GM21381 (cell line): Measurements from ENCODE around the gene CCDC6.
A peak's percentile ranks its signal among the peaks of the same experiment; 100 is the strongest.
"Not testable (repeated sequence)": the region's sequence is repeated elsewhere in the genome, so short reads cannot be mapped to it uniquely, and the experiment has no call there.

Source experiments
- ATAC-seq: cut with Tn5 transposase; IDR thresholded peaks from one replicate; pipeline ENCODE4 v1.9.1; 2021; ENCODE audit warnings: mild to moderate bottlenecking, moderate library complexity; ENCODE audit not compliant: unreplicated experiment

The CCDC6 gene

DNA sequence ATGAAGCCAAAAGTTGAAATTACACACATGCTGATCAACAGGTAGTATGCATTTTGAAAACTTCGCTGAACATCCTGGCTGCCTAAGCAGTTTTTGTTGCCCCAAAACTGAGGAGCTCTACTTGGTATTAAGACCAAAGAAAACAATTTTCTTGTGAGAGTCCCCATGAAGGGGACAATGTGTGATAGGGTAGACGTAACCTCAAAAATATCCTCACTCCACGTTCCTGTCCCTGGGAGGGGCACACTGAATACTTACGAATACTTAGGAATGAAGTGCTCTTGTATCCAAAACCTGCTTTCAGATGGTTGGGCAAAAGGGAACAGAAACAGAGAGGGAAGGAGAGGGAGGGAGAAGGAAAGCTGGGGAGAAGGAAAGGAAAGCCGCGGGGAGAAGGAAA, 24.7 kb downstream of the CCDC6 start:
- ATAC-seq = no peak

DNA sequence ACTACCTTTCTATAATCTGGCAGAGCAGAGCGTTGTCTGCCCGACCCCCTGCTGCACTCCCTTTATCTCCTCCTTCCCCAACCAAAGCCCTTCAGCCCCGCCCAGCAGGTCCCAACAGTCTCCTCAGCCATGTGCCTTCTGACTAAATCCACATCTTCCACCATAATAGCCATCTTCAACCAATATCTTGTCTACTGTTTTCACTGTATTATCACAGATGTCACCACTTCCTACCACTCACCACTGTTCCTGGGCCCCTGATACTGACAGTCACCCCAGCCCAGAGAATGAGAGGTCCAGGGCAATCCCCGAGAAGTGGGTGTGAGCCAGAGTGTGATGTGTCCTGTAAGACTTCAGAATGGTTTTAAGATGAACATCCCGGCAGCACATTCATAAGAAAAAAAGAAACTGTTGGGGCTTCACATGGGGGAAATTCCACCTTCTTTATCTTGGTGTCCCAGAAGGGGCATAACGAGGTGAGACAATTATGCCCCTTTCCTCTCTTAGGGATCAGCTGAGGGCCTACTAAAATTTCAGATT, 25.3 kb downstream of the CCDC6 start:
- ATAC-seq = peak; percentile 59

DNA sequence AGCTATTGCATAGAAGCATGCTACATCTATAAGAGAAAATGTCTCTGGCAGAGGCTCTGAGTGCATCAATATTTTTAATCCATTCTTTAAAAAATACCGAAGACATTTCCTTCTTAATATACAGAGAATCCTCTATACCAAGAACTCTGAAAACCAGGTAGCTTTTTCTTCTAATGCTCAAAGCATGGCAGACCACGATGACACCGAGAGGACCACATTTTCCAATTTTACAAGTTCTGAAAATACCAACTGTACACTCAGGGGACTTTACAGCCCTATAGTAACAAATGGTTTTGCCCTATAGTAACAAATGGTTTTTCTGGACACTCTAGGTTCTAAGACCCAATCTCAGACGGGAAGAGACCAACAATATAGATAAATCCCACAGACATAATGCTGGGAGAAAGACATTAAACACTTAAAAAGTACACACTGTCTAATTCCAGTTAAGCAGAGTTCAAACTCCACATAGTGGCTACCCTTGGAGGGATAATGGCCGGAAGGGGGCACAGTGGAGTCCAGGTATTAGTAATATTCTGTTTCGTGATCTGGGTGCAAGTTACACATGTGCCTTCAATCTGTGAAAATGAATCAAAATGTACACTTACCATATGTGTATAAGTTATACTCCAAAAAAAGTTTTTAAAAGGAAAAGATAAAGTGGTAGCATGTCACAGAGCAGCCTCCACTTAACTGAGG, 26.2 kb downstream of the CCDC6 start:
- no peak for ATAC-seq

DNA sequence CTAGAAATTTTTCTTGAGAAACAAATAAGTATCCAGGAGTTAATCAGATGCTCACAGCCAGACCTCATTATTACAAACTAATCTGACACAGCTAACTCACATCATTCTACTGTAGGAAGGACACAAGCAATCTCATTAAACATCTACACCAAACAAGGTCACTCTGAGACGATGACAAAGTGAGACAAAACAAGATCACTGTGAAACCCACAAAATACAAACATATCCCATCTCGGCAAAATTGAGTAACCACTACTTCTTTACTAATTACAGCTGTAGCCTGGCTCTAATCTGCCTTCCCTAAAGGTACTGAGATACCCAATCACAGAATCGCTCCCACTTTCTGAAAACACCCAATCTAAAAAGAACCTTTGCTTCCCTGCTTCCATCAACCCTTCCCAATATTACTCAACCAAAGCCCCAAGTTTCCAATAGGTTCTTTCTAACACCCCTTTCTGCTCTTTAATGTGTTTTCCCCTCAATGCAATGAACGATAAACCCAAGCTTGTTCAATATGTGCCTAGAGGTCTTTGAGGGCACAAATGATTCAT, 26.9 kb downstream of the CCDC6 start:
- ATAC-seq = peak; percentile 41

DNA sequence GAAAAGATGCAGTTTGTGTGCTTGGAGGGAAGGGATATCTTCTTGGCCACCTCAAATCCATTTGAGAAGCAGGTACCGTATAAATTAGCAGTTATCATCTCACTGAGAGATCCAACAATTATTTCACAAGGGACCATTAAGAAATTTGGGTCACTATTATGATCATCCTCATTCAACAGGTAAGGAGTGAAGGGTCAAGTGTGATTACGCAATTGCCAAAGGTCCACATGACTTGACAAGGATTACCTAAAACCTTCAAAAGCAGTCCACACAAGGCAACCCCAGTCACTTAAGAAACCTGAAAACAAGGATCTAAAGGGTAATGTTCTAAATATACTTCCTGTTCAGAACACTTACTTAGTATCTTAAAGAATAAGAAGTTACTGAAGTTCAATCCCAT, 27.4 kb downstream of the CCDC6 start:
- ATAC-seq = no peak

DNA sequence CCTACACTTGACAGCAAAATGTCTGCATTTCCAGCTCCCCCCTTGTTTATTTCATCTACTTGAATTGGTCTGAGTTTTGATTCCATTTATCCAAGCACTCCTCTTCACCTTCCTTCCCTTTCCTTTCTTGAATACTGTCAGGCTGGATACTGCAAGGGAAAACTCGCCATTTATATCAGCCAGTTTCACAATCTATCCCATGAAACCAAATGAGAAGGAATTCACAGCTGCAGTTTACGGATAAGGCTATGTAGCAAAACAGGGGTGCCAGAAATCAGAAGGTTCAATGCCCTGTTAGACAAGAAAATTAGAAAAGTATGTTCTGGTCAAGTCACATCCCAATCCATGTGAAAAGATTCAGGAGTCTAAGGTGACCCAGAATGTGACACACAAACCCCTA, 28.1 kb downstream of the CCDC6 start:
- no peak for ATAC-seq

DNA sequence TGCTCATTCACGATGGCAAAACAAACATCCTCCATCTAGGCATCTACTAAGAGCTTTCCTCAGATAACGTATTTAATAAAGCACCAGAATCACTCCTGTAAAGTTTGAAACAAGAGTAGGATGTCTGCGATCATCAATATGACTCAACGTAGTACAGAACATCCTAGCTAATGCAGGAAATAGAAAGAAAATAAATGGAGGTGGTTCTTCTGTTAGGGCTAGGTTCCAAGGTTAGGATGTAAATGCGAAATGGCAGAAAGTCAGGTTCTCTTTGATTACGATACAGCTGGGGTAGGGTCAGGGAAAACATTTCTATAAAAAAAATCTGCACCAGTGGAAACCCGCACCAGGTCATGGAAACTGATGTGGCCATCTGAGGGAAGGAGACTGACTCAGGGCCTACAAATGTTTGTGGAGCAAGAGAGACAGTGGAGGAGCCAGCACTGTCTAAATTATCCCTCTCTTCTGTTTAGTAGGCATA, 29.1 kb downstream of the CCDC6 start:
- ATAC-seq = no peak

DNA sequence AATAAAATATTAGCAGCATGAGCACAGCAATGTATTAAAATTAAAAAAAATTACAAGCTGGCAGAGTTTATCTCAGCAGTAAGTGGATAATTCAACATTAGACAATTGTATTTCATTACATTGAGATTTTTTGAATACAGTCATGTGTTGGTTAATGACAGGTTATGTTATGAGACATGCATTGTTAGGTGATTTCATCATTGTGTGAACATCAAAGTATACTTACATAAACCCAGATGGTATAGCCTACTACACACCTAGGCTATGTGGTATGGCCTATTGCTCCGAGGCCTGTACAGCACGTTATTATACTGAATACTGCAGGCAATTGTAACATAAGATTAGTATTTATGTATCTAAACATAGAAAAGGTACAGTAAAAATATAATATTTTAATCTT, 29.7 kb downstream of the CCDC6 start:
- ATAC-seq = no peak

DNA sequence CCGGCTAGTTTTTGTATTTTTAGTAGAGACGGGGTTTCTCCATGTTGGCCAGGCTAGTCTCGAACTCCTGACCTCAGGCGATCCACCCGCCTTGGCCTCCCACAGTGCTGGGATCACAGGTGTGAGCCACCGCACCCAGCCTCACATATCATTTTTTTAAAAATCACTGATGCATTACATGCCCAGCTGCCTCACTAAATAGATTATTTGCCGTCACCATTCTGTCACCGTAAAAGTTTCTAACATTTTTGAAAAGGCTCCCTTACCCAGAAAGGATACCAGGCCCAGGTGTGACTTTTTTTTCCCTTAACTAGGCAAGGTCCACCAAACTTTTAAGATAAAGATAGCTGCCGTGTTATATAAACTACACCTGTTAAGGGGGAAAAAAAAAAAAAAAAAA, 30.1 kb downstream of the CCDC6 start:
- not testable (repeated sequence) for ATAC-seq

DNA sequence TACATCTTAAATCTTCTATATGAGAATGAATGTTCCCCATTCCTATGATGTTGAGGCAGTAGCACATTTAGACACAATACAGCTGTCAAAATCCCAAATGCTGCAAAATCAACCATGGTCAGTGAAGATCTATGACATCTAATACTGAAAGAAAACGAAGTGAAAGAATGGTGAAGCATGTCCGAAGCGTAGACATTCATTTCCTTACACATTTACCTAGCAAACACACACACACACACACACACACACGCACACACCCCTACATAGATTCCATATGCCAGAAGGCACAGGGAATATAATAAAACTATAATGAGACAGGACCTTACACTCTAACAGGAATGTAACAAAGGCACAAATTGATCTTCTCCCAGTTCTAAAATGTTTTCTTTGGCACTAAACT, 32.5 kb downstream of the CCDC6 start:
- ATAC-seq = peak; percentile 67

DNA sequence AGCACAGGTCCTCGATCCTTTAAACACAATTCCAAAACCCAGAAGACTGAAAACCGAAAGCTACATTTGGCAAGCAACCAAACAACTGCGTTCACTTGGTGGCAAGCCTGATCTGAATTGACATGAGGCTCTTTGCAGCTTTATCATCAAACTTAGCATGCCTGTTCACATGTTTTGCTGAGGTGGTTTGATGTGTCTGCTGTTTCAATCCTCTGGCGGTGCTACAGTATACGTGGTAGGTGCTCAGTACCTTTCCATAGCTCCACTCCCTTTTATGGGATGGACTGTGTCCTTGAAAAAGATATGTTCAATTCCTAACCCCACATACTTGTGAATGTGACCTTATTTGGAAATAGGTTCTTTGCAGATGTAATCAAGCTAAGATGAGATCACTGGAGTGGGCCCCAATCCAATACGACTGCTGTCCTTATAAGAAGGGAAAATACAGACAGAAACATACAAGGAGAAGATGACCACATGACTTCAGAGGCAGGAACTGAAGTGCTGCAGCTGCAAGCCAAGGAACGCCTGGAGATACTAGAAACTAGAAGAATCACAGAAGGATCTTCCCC, 33.4 kb downstream of the CCDC6 start:
- no peak for ATAC-seq

DNA sequence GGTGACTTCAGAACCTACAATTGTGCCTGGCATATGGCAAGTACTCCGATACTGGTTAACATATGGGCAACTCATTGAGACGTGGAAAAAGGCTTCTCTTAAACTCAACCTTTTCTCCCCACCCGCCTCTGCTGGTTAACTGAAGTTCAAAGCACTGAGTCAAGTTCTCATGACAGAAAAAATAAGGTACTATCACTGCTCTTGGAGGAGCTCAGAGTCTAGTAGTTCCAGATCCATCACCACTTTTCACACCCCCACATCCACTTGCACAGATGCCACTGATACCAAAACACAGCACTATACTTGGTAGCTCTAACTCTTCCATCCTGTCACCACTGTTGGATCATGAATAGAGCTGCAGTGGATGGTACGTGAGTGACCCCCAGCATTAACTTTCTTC, 36.2 kb downstream of the CCDC6 start:
- ATAC-seq = no peak

DNA sequence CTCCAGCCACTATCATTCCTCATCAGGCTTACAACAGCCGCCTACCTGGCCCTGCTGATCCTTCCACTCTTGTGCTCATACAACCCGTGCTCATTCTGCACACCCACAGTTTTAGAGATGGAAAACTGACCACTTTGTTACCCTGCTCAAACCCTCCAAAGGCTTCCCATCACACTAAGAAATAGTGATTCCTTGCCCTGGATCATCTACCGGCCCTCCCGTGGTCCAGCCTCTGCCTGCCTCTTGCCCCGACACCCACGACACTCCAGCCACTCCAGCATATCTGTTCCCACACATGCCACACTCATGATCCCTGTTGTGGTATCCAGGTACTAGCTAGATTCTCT, 36.8 kb downstream of the CCDC6 start:
- no peak for ATAC-seq

DNA sequence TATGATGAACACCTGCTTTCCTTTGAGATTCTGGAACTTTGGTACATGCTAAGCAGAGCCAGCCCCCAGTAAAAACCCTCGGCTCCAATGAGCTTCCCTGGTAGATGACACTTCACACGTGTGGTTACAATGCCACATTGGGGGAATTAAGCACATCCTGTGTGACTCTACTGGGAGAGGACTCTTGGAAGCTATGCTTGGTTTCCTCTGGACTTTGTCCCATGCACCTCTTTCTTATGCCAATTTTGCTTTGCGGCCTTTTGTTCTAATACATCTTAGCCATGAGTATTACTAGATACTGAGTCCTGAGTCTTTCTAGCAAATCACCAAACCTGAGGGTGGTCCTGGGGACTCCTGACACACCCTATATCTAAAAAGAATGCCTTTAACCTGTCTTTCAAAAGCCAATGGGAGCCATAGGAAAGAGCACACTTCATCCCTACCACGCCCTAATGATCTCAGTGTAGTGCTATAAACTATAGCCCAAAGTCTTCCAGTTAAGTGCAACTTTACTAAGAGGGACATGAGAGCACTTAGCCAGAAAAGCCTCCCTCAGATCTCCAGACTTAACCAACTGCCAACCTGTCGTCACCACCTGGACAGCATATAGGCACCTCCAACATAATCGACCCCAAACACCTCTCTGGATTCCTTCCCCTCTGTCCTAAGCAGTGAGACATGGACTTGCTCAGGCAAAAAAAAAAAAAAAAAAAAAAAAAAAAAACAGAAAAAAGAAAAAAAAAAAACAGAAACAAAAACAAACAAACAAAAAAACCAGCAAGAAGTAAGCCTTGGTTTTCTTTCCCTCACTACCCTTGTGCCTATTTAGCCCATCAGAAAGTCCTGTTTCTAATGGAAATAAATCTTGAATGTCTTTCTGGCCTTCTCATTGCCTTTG, 37.4 kb downstream of the CCDC6 start:
- no peak for ATAC-seq

DNA sequence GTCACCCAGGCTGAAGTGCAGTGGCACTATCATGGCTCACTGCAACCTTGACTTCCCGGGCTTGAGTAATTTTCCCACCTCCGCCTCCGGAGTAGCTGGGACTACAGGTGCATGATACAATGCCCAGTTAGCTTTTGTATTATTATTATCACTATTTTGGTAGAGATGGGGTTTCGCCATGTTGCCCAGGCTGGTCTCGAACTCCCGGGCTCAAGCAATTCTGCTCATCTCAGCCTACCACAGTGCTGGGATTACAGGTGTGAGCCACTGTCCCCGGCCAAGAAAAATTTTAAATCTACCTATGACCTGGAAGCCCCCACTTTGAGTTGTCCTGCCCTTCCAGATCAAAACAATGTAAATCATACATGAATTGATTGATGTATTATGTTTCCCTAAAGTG, 38.8 kb downstream of the CCDC6 start:
- no peak for ATAC-seq

DNA sequence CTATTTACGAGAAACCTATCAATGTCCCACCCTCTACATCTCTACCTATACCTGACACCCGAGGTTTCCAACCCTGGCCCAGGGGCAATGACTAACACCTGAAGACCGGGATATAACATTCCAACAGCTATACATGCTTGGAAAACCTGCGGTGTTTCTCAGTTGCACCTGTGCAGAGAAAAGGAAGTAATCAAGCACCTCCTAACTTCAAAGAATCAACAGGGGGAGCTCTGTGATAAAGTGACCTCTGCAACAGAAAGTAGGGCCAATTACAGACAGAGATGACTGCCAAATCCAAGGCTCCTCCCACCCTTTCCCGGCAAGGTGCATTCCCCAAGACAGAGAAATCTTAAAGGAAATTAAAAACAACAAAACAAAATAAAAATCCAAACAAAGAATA, 41.3 kb downstream of the CCDC6 start:
- peak; percentile 70 for ATAC-seq

DNA sequence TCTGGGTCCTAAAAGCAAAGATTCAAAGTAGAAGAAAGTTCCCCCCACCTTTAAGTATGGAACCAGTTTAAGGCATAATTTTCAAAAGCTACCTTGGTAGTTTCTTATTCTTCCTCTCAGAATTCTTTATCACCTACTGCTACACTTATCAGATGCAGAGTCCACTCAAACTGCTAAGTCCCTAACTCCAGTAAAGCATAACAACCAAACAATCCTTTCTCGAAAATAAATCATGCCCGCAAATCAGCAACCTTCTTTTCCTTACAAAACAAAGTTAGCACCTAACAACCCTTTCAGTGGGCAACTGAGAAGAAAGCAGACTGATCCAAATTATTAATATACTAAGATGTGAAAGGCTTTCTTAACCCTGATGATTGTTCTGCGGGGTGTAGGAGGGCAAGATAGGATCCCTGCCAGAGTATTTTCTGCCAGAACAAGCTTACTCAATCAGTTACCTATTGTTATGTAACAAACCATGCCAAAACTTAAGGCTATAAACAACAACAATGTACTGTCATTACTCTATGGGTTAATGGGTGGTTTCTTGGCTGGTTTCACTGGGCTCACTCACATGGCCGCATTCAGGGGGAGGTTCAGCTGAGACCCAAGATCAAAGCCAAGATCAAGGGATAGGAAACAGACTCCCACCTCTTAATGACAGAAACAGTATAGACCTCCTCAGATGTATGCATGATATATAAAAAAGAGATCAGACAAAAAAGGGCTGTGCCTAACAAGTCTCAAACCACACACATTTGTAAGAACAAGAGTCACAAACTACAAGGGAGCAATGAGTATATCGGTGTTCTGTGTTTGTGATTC, 42.0 kb downstream of the CCDC6 start:
- ATAC-seq = no peak

DNA sequence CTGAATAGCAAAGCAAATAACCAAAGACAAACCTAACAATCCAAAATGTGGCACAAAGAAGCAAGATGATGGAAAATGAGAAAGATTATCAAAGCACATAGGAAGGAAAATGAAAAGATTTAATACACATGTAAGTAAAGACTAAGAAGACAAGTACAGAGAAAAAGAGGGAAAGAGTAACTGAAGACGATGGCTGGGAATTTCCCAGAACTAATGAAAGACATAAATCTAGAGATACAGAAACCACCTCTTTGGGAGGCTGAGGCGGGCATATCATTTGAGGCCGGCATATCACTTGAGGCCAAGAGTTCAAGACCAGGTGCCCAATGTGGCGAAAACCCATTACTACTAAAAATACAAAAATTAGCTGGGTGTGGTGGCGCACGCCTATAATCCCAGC, 46.8 kb downstream of the CCDC6 start:
- ATAC-seq = no peak

DNA sequence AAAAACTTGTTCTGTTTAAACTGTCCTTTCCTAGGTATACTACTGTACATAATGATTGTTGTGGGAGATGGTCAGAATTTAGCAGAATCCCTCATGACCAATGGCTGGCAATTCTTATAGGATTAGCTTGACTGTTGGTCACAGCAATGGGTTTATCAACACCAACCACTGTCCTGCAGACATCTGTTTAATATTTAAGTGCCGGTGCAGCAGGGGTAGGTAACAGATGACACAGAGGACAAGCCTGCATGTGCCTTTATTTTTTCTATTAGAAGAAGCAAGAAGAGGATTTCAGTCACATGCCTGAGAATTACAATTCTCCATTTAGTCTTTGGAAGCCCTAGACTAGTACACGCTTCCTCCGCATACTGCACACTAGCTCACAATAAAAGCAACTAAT, 48.4 kb downstream of the CCDC6 start:
- ATAC-seq = no peak

DNA sequence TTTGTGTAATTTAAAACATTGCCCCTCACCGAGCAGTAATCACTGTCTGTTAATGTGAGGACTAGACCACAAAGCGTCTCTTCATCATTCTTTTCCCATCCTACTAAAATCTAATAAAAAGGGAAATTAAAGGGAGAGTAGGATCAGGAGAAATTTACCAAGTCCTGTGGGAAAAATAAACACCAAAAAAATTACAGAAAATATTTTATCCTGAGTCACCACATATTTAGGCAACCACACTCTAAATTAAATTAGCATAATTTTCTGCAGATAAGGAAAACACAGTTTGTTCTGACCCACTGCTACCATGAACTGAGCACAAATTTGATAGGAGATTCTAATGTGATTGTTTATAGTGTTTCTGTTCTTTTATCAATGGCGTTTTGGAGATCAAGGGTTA, 49.3 kb downstream of the CCDC6 start:
- ATAC-seq = no peak

DNA sequence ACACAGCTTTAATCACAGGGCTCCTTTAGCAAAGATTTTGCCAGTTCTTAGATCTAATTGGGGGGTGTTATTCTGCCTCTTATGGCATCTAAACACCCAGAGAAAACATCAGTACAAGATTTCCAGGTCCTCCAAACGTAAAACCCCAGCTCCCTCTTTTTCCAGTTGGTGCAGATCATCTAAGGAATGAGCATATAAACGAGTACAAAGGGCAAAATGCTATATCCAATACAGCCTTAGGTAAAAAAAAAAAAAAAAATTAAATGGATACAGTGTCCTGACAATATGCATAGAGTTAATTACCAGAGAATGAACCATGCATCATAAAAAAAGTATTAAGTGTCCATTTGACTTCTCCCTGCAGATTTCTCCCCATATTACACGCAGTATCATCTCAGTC, 50.3 kb downstream of the CCDC6 start:
- ATAC-seq = no peak
